ENCODE results near the gene TCF7L1.
A peak's percentile ranks its signal among the peaks of the same experiment; 100 is the strongest.
"Not testable (repeated sequence)": the region's sequence is repeated elsewhere in the genome, so short reads cannot be mapped to it uniquely, and the experiment has no call there.

TCF7L1 gene

GRCh38 chr2:85133751-85134254 lies 611 bp downstream of the TCF7L1 start:
- peak; percentile 35 for DNase-seq

- peak; percentile 43 for DNase-seq
These were observed 1.2 kb downstream of the TCF7L1 start for GRCh38 chr2:85134255-85134895.

- no peak for DNase-seq
These were observed 1.9 kb downstream of the TCF7L1 start for GRCh38 chr2:85134896-85135659.

- DNase-seq = no peak
These were observed 2.4 kb downstream of the TCF7L1 start for GRCh38 chr2:85135660-85135914.

GRCh38 chr2:85137156-85137555 lies 4.0 kb downstream of the TCF7L1 start:
- DNase-seq = no peak

GRCh38 chr2:85143463-85144082 lies 10.4 kb downstream of the TCF7L1 start:
- no peak for DNase-seq

- no peak for DNase-seq
These were observed 12.1 kb downstream of the TCF7L1 start for GRCh38 chr2:85145116-85145820.

- no peak for DNase-seq
These were observed 15.0 kb downstream of the TCF7L1 start for GRCh38 chr2:85148190-85148589.

- no peak for DNase-seq
These were observed 17.8 kb downstream of the TCF7L1 start for GRCh38 chr2:85151026-85151425.

- no peak for DNase-seq
These were observed 19.7 kb downstream of the TCF7L1 start for GRCh38 chr2:85152895-85153294.

GRCh38 chr2:85154048-85154753 lies 21.0 kb downstream of the TCF7L1 start:
- DNase-seq = no peak

GRCh38 chr2:85155082-85155481 lies 21.9 kb downstream of the TCF7L1 start:
- not testable (repeated sequence) for DNase-seq

- DNase-seq = peak; percentile 67
These were observed 23.0 kb downstream of the TCF7L1 start for GRCh38 chr2:85156153-85156552.

GRCh38 chr2:85156619-85157018 lies 23.4 kb downstream of the TCF7L1 start:
- DNase-seq = no peak

GRCh38 chr2:85157345-85157744 lies 24.2 kb downstream of the TCF7L1 start:
- no peak for DNase-seq

GRCh38 chr2:85158559-85159273 lies 25.5 kb downstream of the TCF7L1 start:
- no peak for DNase-seq

- no peak for DNase-seq
These were observed 26.4 kb downstream of the TCF7L1 start for GRCh38 chr2:85159589-85159988.

GRCh38 chr2:85160966-85161960 lies 28.1 kb downstream of the TCF7L1 start:
- DNase-seq = peak; percentile 34

- peak; percentile 66 for DNase-seq
These were observed 29.6 kb downstream of the TCF7L1 start for GRCh38 chr2:85162746-85163301.

GRCh38 chr2:85163675-85164074 lies 30.5 kb downstream of the TCF7L1 start:
- no peak for DNase-seq
